ENCODE results near the gene FGD1. TPM values are rescaled to one million over a fixed set of nuclear protein-coding genes. Genes with fewer than 3 reads are reported as not detected.
"Not testable (repeated sequence)": the region's sequence is repeated elsewhere in the genome, so short reads cannot be mapped to it uniquely, and the experiment has no call there.

FGD1 gene
- under 1 TPM; 0.15 to 0.26 TPM for total RNA-seq

DNA sequence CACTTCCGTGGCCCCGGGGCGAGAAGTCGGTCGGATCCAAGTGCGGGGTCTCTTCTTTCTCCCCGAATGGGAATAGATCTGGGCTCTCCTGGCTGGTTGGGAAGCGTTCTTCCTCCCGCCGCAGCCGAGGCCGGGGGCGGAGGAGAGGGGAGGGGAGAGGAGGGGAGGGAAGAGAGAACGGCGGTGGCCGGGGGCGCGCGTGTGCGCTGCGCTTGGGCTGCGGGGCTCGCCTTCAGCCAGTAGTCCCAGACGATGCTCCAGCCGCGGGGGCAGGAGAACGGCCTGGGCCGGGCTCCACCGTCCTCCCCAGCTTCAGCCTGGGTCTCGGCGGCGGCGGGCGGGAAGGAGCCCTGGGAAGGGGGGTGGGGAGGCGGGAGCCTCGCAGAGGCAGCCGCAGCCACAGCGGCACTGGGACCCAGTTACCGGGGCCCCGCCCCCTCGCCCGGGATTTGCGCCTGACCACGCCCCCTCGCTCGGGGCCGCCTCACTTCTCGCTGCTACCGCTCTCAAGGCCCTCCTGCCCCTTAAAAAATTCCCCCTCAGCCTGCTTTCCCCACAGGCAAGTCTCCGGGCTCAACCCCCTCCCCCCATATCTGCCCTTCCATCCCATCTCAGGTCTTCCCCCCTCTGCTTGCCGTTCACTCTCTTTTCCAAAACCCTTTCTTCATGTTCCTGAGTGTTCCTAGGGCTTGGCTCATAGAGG lies at the start of gene FGD1:
TSS of gene FGD1 (minus strand) at position 421 of the 703 bp plus-strand sequence. CDS start 802 bp downstream, outside the sequence.
- Mint-ChIP-seq H3K27me3 (peaks cover 21% of the 10 kb centered on the region), H3K9me3 (no peaks in the 10 kb centered on the region), H3K4me3 (peak within 1 kb of the TSS; percentile 62), H3K27ac (no peak within 1 kb of the TSS), H3K4me1 (ENCODE audit: low read depth) (peaks cover 3% of the 10 kb centered on the region), H3K36me3 (no peaks in the 10 kb centered on the region)
- peak; percentile 50 for DNase-seq
- ChIA-PET POLR2A (no interaction called here), CTCF (no interaction called here)
- intact Hi-C loops (cut with micrococcal nuclease) = no loop called here

DNA sequence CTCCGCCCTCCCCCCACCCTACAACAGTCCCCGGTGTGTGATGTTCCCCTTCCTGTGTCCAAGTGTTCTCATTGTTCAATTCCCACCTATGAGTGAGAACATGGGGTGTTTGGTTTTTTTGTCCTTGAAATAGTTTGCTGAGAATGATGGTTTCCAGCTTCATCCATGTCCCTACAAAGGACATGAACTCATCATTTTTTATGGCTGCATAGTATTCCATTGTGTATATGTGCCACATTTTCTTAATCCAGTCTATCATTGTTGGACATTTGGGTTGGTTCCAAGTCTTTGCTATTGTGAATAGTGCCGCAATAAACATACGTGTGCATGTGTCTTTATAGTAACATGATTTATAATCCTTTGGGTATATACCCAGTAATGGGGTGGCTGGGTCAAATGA lies 46.2 kb upstream of the FGD1 start:
- DNase-seq; H3K27me3 Mint-ChIP-seq; intact Hi-C loops (cut with micrococcal nuclease); CTCF ChIA-PET; H3K9me3 Mint-ChIP-seq; H3K4me1 Mint-ChIP-seq (ENCODE audit: low read depth); H3K27ac Mint-ChIP-seq; H3K4me3 Mint-ChIP-seq; POLR2A ChIA-PET: not testable (repeated sequence)
- peaks cover 28% of the 10 kb centered on the region for H3K36me3 Mint-ChIP-seq

DNA sequence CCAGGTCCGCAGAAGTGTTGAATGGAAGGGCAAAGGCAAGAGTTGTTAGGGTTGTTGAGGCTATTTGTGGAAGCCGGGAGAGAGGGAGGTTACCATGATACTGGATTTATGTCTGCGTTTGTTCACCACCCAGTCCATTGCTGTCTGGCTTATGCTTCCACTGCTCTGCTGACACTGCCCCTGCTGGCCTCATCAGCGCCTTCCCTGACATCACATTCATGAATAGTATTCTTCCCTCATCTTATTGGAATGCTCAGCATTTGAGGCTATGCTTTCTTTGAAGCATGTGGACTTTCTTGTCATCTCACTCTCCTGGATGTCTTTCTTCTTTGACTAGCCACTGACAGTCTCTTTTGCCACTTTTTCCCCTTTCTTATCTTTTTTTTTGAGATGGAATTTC lies 44.3 kb upstream of the FGD1 start:
- no peak overlapping the region for H3K27ac Mint-ChIP-seq
- POLR2A ChIA-PET = no interaction called here

DNA sequence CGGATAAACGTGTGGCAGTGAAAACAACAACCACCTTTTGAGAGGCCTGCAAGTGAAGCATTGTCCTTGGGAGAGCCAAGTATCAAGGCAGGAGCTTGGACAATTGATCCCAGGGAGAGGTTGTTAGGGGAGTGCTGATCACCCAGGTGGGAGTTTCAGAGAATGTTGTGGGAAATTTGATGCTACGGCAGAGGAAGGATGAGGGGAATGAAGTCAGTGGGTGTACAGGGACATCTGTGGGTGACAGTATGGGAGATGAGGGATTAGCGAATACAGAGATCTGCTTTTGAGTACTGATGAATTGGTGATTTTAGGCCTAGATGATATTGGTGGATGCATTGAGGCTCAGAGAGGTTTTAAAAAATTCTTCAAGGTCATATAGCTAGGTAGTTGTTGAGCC lies 38.2 kb upstream of the FGD1 start:
- no peak for DNase-seq
- H3K27me3 Mint-ChIP-seq = no peaks in the 10 kb centered on the region
- CTCF ChIA-PET = no interaction called here

More for the DNA sequence above, 44.3 kb upstream of the FGD1 start:
- H3K27me3 Mint-ChIP-seq = no peaks in the 10 kb centered on the region
- H3K4me1 Mint-ChIP-seq (ENCODE audit: low read depth) = peaks cover 2% of the 10 kb centered on the region
- H3K4me3 Mint-ChIP-seq = no peak overlapping the region
- DNase-seq = no peak
- peaks cover 28% of the 10 kb centered on the region for H3K36me3 Mint-ChIP-seq
- no peaks in the 10 kb centered on the region for H3K9me3 Mint-ChIP-seq
- CTCF ChIA-PET = no interaction called here
- intact Hi-C loops (cut with micrococcal nuclease) = no loop called here

DNA sequence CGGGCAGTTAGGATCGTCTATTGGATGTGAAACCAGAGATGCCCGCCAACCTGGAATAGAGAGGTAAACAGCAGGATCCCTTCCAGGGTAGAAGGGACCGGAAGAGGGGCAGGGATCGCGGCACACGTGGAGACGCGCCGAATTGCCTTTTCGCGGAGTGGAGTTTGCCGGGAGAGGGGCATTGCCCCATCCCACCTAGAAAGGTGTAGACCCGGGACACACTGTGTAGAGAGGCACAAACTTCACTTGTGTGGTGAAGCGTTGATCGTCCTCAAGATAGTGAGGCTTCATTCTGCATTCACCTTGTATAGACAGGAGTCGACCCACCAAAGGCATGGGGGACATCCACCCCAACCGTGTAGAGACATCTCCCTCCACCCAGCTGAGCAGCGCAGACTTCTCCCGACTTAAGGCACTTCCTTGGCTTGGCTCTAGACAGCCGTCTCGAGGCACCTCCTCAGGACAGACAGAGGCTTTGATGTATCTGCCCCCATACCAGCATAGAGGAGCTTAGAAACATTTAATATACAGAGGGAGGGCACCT lies 34.4 kb upstream of the FGD1 start:
- H3K27me3 Mint-ChIP-seq = no peaks in the 10 kb centered on the region
- peaks cover 36% of the 10 kb centered on the region for H3K4me1 Mint-ChIP-seq (ENCODE audit: low read depth)
- H3K27ac Mint-ChIP-seq = peak overlapping the region; percentile 85
- ChIA-PET CTCF (no interaction called here), POLR2A (interaction anchor here (0.6 to 1.4 kb wide), 3 partner anchors 109 to 353 kb away, joined by 3 to 9 read pairs (median 3); partner anchors contain the start of gene WNK3)
- peaks cover 25% of the 10 kb centered on the region for H3K36me3 Mint-ChIP-seq
- H3K9me3 Mint-ChIP-seq = peaks cover 10% of the 10 kb centered on the region
- H3K4me3 Mint-ChIP-seq = peak overlapping the region; percentile 89
- DNase-seq = no peak
- intact Hi-C loops (cut with micrococcal nuclease) = loop anchor here (1.0 to 10.0 kb wide), 4 partner anchors 278 to 630 kb away; partner anchors contain the start of genes FAM120C and PHF8

More for the DNA sequence above, 38.2 kb upstream of the FGD1 start:
- Mint-ChIP-seq H3K36me3 (peaks cover 24% of the 10 kb centered on the region), H3K27ac (no peak overlapping the region), H3K4me1 (ENCODE audit: low read depth) (peaks cover 34% of the 10 kb centered on the region), H3K4me3 (peak overlapping the region; percentile 3), H3K9me3 (no peaks in the 10 kb centered on the region)
- POLR2A ChIA-PET = no interaction called here
- intact Hi-C loops (cut with micrococcal nuclease) = loop anchor here (10.0 kb wide), 1 partner anchor 349 kb away; the partner anchor contains the start of gene FAM120C

DNA sequence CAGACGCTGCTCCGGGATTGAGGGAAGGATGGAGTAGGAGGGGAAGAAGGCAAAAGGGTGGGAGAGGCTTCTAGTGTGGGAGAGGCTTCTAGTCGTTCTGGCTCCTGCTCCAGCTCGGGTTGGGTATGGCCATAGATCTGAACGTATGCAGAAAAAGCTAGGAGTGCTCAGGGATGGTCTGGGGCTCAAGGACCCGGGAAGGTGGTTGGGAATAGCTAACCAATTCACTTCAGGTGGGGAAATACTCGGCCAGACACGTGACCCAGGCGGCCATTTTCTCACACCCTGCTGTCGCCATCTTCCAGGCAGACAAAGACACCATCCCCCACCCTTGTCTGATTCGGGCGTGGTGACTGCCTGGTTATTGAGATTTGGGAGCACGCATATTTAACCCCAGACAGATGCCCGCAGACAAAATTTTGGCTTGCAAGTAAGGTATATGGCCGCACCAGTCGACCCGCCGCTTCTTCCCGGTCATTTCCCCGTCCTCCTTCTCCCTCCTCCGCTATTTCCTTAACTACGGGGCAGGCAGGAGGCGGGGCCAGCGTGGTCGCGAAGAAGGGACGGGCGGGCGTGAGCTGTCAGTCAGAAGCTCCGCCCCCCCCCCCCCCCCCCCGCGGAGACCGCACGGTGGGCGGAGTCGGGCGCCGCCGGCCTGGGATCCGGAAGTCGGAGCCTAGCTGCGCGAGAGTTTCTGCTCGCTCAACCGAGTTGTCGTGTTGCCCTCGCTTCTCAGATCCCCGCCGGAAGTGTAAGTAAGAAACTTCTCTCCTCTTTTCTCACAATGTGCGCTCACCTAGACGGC lies 33.7 kb upstream of the FGD1 start, which contains the start of gene GNL3L:
TSS of gene GNL3L (plus strand) at position 668 of the 805 bp plus-strand sequence. CDS start 2,348 bp downstream, outside the sequence.
- no peaks in the 10 kb centered on the region for H3K27me3 Mint-ChIP-seq
- intact Hi-C loops (cut with micrococcal nuclease) = loop anchor here (1.0 to 10.0 kb wide), 6 partner anchors 89 to 631 kb away; partner anchors contain the start of genes FAM120C, PHF8 and TSR2
- POLR2A ChIA-PET = interaction anchor here (0.6 to 1.4 kb wide), 5 partner anchors 88 to 352 kb away, joined by 3 to 9 read pairs (median 3); partner anchors contain the start of genes TSR2 and WNK3

DNA sequence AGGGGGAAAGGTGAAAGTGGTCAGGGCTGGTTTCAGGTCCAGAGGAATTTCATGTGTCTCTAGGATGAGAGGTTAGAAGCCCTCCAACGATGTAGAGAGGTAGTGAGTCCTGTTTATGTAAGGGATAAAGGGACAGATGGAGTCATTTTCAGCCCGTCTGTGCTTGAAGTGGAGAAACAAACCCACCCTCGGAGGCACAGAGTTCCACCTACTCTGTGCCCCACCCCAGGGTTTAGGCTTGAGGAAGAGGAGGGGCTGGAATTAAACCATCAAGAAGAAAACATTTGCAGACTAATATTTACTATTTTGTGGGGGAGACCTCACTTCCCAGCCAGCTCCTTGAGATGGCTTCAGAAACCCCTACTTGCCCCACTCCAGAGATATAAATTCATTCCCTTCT lies 33.1 kb upstream of the FGD1 start:
- H3K9me3 Mint-ChIP-seq = peaks cover 10% of the 10 kb centered on the region
- peak overlapping the region; percentile 91 for H3K27ac Mint-ChIP-seq
- POLR2A ChIA-PET = interaction anchor here (0.8 to 1.4 kb wide), 3 partner anchors 88 to 110 kb away, joined by 3 to 9 read pairs (median 3); partner anchors contain the start of gene TSR2
- no peaks in the 10 kb centered on the region for H3K27me3 Mint-ChIP-seq
- H3K4me1 Mint-ChIP-seq (ENCODE audit: low read depth) = peaks cover 30% of the 10 kb centered on the region
- no peak for DNase-seq
- intact Hi-C loops (cut with micrococcal nuclease) = loop anchor here (1.0 kb wide), 2 partner anchors 89 to 110 kb away; partner anchors contain the start of gene TSR2
- CTCF ChIA-PET = interaction anchor here (0.5 to 0.8 kb wide), 2 partner anchors 13 to 111 kb away, joined by 3 to 4 read pairs; no protein-coding TSS in a partner anchor
- peaks cover 19% of the 10 kb centered on the region for H3K36me3 Mint-ChIP-seq
- H3K4me3 Mint-ChIP-seq = peak overlapping the region; percentile 89

More for the DNA sequence above, 33.7 kb upstream of the FGD1 start, which contains the start of gene GNL3L:
- peak; percentile 89 for DNase-seq
- CTCF ChIA-PET = interaction anchor here (0.8 kb wide), 1 partner anchor 111 kb away, joined by 3 read pairs; no protein-coding TSS in a partner anchor
- Mint-ChIP-seq H3K9me3 (peaks cover 10% of the 10 kb centered on the region), H3K4me3 (peak within 1 kb of the TSS; percentile 89), H3K4me1 (ENCODE audit: low read depth) (peaks cover 36% of the 10 kb centered on the region), H3K36me3 (peaks cover 25% of the 10 kb centered on the region), H3K27ac (peak within 1 kb of the TSS; percentile 91)

DNA sequence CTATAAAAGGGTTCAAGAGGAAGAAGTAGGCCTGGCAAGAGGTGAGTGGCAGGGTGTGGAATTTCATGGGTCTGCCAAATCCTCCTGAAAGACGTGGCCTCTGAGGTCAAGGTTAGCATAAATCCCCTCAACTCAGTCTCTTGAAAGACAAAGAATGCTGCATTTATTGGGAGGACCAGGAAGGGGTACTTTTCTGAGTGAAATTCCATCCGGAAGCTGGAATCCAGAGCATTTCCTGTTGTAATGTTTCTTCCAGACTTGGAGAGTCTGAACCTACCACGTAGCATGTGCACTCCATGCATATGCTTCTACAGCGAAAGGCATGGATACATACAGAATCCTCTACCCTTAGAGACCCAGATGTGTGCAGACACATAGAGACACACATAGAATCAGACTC lies 13.4 kb upstream of the FGD1 start:
- ChIA-PET POLR2A (no interaction called here), CTCF (no interaction called here)
- H3K36me3 Mint-ChIP-seq = no peaks in the 10 kb centered on the region
- intact Hi-C loops (cut with micrococcal nuclease) = no loop called here
- peaks cover 2% of the 10 kb centered on the region for H3K9me3 Mint-ChIP-seq
- H3K27me3 Mint-ChIP-seq = peaks cover 3% of the 10 kb centered on the region
- no peak overlapping the region for H3K4me3 Mint-ChIP-seq
- H3K4me1 Mint-ChIP-seq (ENCODE audit: low read depth) = no peaks in the 10 kb centered on the region
- H3K27ac Mint-ChIP-seq = no peak overlapping the region
- DNase-seq = no peak

DNA sequence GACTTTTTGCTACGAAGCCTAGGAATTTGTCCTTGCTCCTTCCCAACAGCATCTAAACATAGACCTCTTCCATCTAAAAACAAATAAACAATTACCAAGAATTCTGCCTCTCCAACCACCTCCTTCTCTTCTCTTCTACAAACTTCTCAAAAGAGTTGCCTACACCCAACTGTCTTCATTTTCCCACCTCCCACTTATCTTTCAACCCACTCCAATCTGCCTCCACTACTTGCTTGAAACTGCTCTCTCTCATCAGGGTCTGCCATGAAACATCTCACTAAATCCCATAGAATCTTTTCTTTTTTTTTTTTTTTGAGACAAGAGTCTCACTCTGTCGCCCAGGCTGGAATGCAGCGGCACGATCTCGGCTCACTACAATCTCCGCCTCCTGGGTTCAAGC lies 902 bp upstream of the FGD1 start:
- Mint-ChIP-seq H3K4me3 (peak overlapping the region; percentile 27), H3K36me3 (no peaks in the 10 kb centered on the region), H3K27ac (no peak overlapping the region), H3K9me3 (no peaks in the 10 kb centered on the region), H3K27me3 (peaks cover 21% of the 10 kb centered on the region), H3K4me1 (ENCODE audit: low read depth) (peaks cover 3% of the 10 kb centered on the region)
- ChIA-PET POLR2A (no interaction called here), CTCF (no interaction called here)
- intact Hi-C loops (cut with micrococcal nuclease) = no loop called here
- no peak for DNase-seq

DNA sequence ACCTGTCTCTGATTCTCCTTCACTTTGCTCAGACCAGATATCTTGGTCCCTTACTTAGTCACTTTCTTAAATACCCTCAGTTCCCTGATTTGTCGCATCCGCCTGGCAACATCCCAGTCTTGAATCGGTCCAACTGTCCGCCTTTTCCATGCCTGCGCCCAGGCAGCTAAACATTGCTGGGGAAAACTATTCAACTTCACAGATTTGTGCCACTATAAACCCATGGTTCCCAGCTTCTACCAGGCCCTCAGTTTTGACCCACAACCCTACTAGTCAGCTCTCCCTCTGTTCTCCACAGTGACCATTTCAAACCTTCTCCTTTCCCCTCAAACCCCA lies 451 bp upstream of the FGD1 start:
- ChIA-PET POLR2A (no interaction called here), CTCF (no interaction called here)
- peaks cover 21% of the 10 kb centered on the region for H3K27me3 Mint-ChIP-seq
- H3K9me3 Mint-ChIP-seq = no peaks in the 10 kb centered on the region
- peak overlapping the region; percentile 27 for H3K4me3 Mint-ChIP-seq
- intact Hi-C loops (cut with micrococcal nuclease) = no loop called here
- no peak overlapping the region for H3K27ac Mint-ChIP-seq
- DNase-seq = no peak
- no peaks in the 10 kb centered on the region for H3K36me3 Mint-ChIP-seq
- peaks cover 3% of the 10 kb centered on the region for H3K4me1 Mint-ChIP-seq (ENCODE audit: low read depth)

DNA sequence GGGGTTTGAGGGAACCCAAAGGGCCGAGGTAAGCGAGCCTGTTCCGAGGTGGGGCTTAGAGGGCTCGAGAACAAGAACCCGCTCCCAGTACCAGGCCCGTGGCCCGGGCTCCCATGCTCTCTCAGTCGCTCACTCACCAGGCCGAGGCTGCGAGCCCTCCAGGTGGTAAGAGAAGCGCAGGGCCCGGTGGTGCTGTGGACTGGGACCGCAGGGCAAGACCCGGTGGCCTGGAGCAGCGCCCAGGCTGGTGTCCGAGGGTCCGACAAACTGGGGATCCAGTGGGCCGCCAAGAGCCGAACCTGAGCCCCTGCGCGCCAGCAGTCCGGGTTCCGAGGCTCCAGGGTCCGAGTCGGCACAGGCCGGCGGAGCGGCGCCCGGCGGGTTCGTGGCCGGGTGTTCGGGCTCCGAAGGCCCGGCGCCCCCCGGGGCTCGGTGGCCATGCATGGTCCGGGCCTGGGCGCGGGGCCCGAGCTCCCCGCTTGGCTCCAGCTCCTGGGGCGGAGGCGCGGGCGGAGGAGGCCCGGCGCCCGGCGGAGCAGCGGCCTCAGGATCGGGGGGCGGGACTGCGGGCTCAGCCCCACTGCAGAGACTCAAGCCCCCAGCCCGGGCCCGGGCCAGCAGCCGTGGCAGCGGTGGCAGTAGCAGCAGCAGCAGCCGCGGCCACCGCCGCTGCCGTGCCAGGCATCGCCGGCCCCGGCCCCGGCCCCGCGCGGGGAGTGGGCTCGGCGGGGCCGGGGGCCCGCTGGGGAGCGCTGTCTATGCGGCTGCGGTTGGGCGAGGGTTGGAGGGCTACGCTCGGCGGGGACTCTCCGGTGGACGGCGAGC lies 833 bp downstream of the FGD1 start:
- POLR2A ChIA-PET = no interaction called here
- intact Hi-C loops (cut with micrococcal nuclease) = no loop called here
- no peak for DNase-seq

More for the DNA sequence above, 833 bp downstream of the FGD1 start:
- H3K4me3 Mint-ChIP-seq = peak overlapping the region; percentile 62
- H3K4me1 Mint-ChIP-seq (ENCODE audit: low read depth) = peaks cover 3% of the 10 kb centered on the region
- no peaks in the 10 kb centered on the region for H3K36me3 Mint-ChIP-seq
- H3K9me3 Mint-ChIP-seq = no peaks in the 10 kb centered on the region
- CTCF ChIA-PET = no interaction called here
- H3K27ac Mint-ChIP-seq = no peak overlapping the region
- peaks cover 21% of the 10 kb centered on the region for H3K27me3 Mint-ChIP-seq

Measured in activated CD4-positive, alpha-beta memory T cell treated with anti-CD3 and anti-CD28 coated beads for 36 hours (primary cell).